Measurements from ENCODE around the gene MTHFSD. TPM values are rescaled to one million over a fixed set of nuclear protein-coding genes. Genes with fewer than 3 reads are reported as not detected.

Gene MTHFSD
- polyA plus RNA-seq, 3 donors, result 22.1 to 29.4 (median 23.9) TPM

DNA sequence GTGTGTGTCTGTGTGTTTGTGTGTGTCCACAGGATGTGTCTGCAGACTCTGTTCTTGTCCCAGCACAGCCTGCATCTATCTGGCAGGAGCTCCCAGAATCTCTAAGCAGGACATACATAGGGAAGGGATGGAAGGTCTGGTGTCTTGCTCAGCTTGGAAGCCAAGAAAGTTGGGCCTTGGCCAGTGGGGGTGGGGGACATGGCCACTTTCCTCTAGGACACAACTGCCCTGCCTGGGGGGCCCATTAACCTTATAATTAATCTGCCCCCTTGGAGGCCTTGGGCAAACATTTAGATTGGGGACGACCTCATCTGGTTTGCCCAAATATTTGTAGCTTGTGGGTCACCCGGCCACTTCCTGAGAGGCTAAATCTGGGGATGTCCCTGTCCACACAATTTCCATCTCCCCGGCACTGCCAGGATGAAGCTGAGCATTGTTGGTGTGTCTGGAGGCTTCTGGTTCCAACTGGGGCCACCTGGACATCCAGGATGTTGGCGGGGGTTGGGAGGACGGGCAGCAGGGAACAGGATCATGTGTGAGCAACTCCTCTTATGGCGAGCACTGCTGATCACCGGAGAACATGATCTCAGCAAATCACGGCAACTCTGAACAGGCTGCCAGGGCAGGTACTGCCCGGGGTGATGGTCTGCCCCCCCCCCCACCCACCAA, 61.9 kb downstream of the MTHFSD start:
- no peak for DNase-seq (ENCODE audit: low read depth in 3 of 3, low spot score in 2 of 3)

DNA sequence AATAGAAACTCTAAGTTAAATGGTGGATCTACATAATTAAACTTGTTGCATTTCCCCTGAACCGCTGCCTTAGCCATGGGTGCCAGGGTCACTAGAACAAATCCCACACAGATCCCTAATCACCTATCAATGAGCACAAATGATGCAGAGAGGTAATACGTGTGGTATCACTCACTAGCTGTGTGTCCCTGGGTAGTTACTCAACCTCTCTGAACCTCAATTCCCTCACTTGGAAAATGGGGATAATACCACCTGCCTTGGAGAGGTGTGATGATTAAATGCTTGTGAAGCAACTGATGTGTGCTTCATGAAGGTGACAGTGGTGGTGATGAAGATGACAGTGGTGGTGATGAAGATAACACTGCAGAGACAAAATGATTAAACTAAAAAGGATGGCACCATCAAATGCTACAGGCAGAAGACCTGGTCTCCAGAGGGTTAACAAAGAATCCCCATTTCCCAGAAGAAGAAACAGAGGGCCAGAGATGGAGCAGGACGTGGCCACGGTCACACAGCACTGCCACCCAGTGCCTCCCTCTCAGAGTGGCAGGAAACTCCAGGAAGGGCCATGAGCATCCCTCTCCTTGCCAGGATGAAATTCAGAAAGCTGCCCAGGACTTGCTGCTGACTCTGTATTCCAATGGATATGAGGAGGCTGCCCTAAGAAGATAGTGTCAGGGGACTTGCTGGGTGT, 62.6 kb downstream of the MTHFSD start:
- no peak for DNase-seq (ENCODE audit: low read depth in 3 of 3, low spot score in 2 of 3)

DNA sequence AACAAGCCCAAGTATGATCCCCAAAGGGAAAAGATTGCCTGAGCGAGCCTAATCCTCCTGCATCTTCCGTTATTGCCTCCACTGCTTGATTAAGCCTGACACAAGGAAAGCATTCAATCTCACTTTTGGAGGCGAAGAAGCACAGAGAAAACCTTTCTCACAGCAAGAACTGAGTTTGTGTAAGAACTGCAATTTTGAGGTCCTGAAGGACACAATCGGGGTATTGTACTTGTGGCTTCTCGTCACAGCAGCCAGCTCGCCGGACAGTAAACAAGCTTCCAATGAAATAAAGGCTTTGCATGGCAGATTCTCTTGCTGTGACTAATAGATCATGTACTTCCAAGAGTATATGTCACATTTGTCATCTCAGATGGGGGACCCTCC, 63.4 kb downstream of the MTHFSD start:
- no peak for DNase-seq (ENCODE audit: low read depth in 3 of 3, low spot score in 2 of 3)

DNA sequence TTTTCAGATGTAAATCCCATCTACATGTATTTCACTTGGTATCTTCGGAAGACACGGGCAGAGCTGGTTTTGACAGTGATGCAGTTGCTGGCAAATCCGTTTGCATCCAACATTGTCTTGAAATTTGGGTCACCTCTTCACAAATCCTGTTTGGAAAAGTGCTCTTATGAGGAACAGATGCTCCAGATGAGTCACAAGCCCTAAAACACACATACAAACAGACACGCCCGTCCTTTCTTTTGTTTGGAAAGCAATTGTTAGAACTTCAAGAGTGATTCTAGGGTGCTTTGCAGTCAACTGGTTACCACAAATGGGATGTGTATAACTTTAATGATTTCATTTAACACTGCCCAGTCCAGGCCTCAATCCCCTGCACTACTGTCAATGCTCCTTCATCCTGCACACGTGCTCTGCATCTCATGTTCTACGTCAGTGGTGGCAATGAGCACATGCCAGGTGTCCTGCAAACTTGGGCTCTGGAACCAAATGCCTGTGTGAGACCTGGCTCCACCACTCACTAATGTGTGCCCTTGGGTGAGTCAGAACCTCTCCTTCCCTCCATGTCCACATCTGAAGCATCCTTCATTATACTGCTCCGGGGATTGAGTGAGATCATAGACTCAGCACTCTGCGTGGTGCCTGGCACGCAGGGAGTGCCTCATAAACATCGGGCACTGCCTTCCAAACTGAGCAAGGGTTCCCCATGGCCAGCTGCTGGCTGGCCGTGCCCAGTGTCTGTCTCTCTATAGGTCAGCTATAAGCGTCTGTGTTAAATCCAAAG, 64.0 kb downstream of the MTHFSD start:
- DNase-seq (ENCODE audit: low read depth in 3 of 3, low spot score in 2 of 3), result no peak

DNA sequence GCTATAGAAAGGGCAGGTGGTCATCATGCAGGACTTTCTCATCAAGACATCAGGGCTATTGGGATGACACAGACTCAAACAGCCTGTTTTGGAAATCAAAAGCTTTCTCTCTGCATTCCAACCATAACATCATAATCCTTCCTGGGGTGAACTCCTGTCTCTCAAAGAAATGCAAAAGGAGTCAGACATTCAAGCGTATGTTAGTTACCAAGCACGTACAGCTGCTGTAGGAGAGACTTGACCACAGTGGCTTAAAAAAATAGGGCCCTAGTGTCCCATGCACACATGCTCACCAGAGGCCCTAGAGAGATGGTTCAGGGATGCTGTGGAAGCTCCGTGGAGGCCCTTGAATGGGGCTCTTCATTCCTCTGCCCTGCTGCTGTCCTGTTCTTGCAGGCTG, 69.3 kb downstream of the MTHFSD start:
- DNase-seq (ENCODE audit: low read depth in 3 of 3, low spot score in 2 of 3), result no peak

DNA sequence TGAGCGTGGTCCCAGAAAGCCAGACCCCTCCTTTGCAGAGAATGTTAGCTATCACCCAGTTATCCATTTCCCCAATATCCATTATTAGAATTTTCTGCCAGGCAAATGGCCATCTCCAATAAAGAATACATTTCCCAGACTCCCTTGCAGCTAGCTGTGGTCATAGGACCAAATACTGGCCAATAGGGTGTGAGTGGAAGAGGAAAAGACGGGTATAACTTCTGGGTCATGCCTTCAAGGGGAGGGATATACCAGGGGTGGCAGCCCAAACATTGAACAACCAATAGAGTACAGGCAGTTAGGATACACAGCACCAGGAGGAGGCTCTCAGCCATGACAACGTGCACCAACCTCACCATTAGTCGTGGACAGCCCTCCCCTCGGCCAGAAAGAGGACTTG, 70.8 kb downstream of the MTHFSD start:
- DNase-seq (ENCODE audit: low read depth in 3 of 3, low spot score in 2 of 3), result no peak

DNA sequence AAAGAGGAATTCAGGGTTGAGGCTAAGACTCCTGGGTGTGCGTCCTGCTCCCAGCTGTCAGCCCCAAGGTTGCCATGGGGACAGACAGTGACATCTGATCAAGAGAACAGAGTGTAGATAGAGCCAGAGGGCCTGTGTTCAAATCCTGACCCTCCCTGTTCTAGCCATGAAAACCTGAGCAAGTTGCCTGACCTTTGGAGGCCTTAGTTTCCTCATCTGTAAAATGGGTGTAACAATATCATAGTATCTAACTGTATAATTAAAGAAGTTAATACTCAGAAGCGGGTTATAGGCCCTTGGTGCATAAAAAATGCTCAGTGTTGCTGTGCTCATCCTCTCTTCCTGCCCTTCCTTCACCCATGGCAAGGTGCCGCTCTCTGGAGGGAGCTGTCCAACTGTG, 73.4 kb downstream of the MTHFSD start:
- no peak for DNase-seq (ENCODE audit: low read depth in 3 of 3, low spot score in 2 of 3)

DNA sequence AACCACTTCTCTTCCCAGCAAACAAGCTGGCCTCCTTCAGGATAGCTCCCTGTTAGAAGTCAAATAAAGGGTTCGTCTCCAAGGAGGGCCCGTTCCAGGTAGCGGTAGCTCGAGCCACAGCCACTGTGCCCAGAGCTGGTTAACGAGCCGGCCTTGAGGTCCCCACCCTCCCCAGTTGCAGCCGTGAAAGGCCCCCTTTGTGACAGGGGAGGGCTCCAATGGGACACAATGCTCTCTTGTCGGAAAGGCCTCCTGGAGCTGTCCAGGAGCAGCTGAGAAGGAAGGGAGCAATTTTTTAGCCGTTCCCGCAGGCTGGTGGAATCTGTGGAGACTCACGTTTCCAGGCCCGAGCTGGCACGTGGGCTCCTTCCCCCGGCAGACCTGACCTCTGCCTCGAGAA, 74.6 kb downstream of the MTHFSD start:
- DNase-seq (ENCODE audit: low read depth in 3 of 3, low spot score in 2 of 3), result no peak

Other genes starting within 250 kb of the MTHFSD start
- gene FOXF1, start 44.7 kb downstream of the MTHFSD start, polyA plus RNA-seq (ENCODE audit: insufficient read length in 3 of 3), result under 1 TPM; 0.04 TPM
- 10 to 100 TPM; 35.0 to 40.1 (median 38.5) TPM for gene FOXC2, start 11.6 kb upstream of the MTHFSD start, polyA plus RNA-seq (ENCODE audit: insufficient read length in 3 of 3)
- 10 to 100 TPM; 14.1 to 17.7 (median 15.4) TPM for gene FOXL1, start 23.3 kb upstream of the MTHFSD start, polyA plus RNA-seq (ENCODE audit: insufficient read length in 3 of 3)